SK-N-SH (cell line): ENCODE measurements around the gene FKBP11. TPM values are rescaled to one million over a fixed set of nuclear protein-coding genes. Genes with fewer than 3 reads are reported as not detected.

Experiments used
- CTCF ChIA-PET: fragments of 300-600, 350-600 bp; formaldehyde crosslinking; extraction: SDS; loops from one replicate; lab custom pipeline; 2021; lab: Yijun Ruan, JAX
- POLR2A ChIA-PET: fragments of 350-600 bp; sonication (Branson Sonifier 250); formaldehyde crosslinking; extraction: SDS; loops from one replicate; lab custom pipeline; 2020; ENCODE audit warnings: antibody characterized with exemption, inconsistent platforms; lab: Yijun Ruan, JAX
- DNase-seq: peaks from one replicate; pipeline ENCODE4 v3.0.0; 2012
- H2AFZ ChIP-seq: fragments of 200-600 bp; sonication (generic); 2 replicates; pipeline ENCODE4 v1.8.1; 2016; ENCODE audit warnings: antibody characterized with exemption, mild to moderate bottlenecking, low read depth
- H3F3A ChIP-seq: fragments of 200-600 bp; sonication (generic); replicated peaks from 2 replicates; pipeline ENCODE3; 2016; ENCODE audit warnings: antibody characterized with exemption, mild to moderate bottlenecking; ENCODE audit not compliant: insufficient read depth
- H3K27ac ChIP-seq, 2 experiments: fragments of 200-500 bp in 1 of 2; fragments of 200-600 bp in 1 of 2; sonication (Bioruptor generic) in 1 of 2; sonication (generic), shearing (Covaris generic) in 1 of 2; 2 replicates each; pipeline versions ENCODE4 v1.5.1 to v1.6.1; 2014 to 2016; ENCODE audit warnings: low read depth in 2 of 2, inconsistent platforms in 1 of 2, low read length in 1 of 2, mild to moderate bottlenecking in 1 of 2, mixed read lengths in 1 of 2
- H3K27me3 ChIP-seq: fragments of 200-600 bp; sonication (generic), shearing (Covaris generic); 2 replicates; pipeline ENCODE4 v1.6.1; 2016; ENCODE audit warnings: mixed run types; ENCODE audit not compliant: insufficient read depth
- H3K36me3 ChIP-seq, 2 experiments: fragments of 200-500 bp in 1 of 2; fragments of 200-600 bp in 1 of 2; sonication (Bioruptor generic) in 1 of 2; sonication (generic) in 1 of 2; replicated peaks in 1 of 2; 2 replicates each; pipeline versions ENCODE3 to v1.5.1; 2014 to 2016; ENCODE audit warnings: low read length in 1 of 2, mild to moderate bottlenecking in 1 of 2; ENCODE audit not compliant: insufficient read depth in 2 of 2, control insufficient read depth in 1 of 2
- H3K4me1 ChIP-seq, 2 experiments: fragments of 200-500 bp in 1 of 2; fragments of 200-600 bp in 1 of 2; sonication (Bioruptor generic) in 1 of 2; sonication (generic), shearing (Covaris generic) in 1 of 2; 2 replicates each; pipeline versions ENCODE4 v1.5.1 to v1.6.1; 2014 to 2016; ENCODE audit warnings: low read depth in 1 of 2, low read length in 1 of 2, mixed run types in 1 of 2; ENCODE audit not compliant: insufficient read depth in 2 of 2, control insufficient read depth in 1 of 2
- H3K4me2 ChIP-seq: fragments of 200-600 bp; sonication (generic), shearing (Covaris generic); 2 replicates; pipeline ENCODE4 v1.6.1; 2017; ENCODE audit warnings: mixed run types
- H3K4me3 ChIP-seq, 2 experiments: fragments of 200-500 bp in 1 of 2; fragments of 200-600 bp in 1 of 2; sonication (Bioruptor generic) in 1 of 2; sonication (generic), shearing (Covaris generic) in 1 of 2; 2 replicates each; pipeline versions ENCODE4 v1.5.1 to v1.8.1; 2014 to 2016; ENCODE audit warnings: low read depth in 2 of 2, inconsistent platforms in 1 of 2, low read length in 1 of 2, mild to moderate bottlenecking in 1 of 2, mixed read lengths in 1 of 2, moderate library complexity in 1 of 2
- H3K79me2 ChIP-seq: fragments of 200-600 bp; sonication (generic); 2 replicates; pipeline ENCODE4 v1.8.1; 2017; ENCODE audit warnings: mild to moderate bottlenecking; ENCODE audit not compliant: insufficient read depth
- H3K9ac ChIP-seq: fragments of 200-600 bp; sonication (generic); 2 replicates; pipeline ENCODE4 v1.6.1; 2017; ENCODE audit warnings: mixed run types
- H3K9me2 ChIP-seq: fragments of 200-600 bp; sonication (generic); 2 replicates; pipeline ENCODE4 v1.6.1; 2017; ENCODE audit warnings: mixed run types
- H3K9me3 ChIP-seq: fragments of 200-600 bp; sonication (generic); 2 replicates; pipeline ENCODE4 v1.6.1; 2017; ENCODE audit warnings: mixed run types, mild to moderate bottlenecking, moderate library complexity
- H4K20me1 ChIP-seq: fragments of 200-600 bp; sonication (generic); 2 replicates; pipeline ENCODE4 v1.6.1; 2017; ENCODE audit warnings: mild to moderate bottlenecking, mixed run types; ENCODE audit not compliant: insufficient read depth
- EZH2phosphoT487 ChIP-seq: fragments of 200-600 bp; sonication (generic); IDR thresholded peaks from 2 replicates; pipeline ENCODE4 v1.6.1; 2017; ENCODE audit warnings: low read depth, mixed run types, mild to moderate bottlenecking, antibody characterized with exemption, moderate library complexity, borderline replicate concordance
- JUND ChIP-seq: IDR thresholded peaks from 2 replicates; pipeline ENCODE4 v1.4.0; 2012
- RCOR1 ChIP-seq: fragments of 150-350 bp; IDR thresholded peaks from 2 replicates; pipeline ENCODE4 v1.6.1; 2017; ENCODE audit warnings: antibody characterized with exemption, low read length
- RFX5 ChIP-seq: IDR thresholded peaks from 2 replicates; pipeline ENCODE4 v1.6.1; 2012; ENCODE audit warnings: mild to moderate bottlenecking, improper control_type of control experiment, low read length
- SMC3 ChIP-seq: IDR thresholded peaks from 2 replicates; pipeline ENCODE4 v1.6.1; 2012; ENCODE audit warnings: low read depth, low read length, improper control_type of control experiment
- TCF12 ChIP-seq: IDR thresholded peaks from 2 replicates; pipeline ENCODE4 v1.4.0; 2012
- WGBS: methylation state at CpG from one replicate; pipeline ENCODE4 v1.1.6; 2017; ENCODE audit warnings: low lambda C conversion rate; 5-methylcytosine and 5-hydroxymethylcytosine counted together
- polyA plus RNA-seq, 3 experiments: library from polyadenylated mRNA; depleted of rRNA; stranded (reverse); fragments of >200 nt; gene quantifications; 2 replicates each; pipeline ENCODE4 v1.2.3, GENCODE V29; 2012
- TF ChIP-seq, protein P1 (sequence below): fragments of 150-350 bp; IDR thresholded peaks from 2 replicates; pipeline ENCODE4 v1.6.1; 2016; ENCODE audit warnings: mild to moderate bottlenecking, low read depth, low read length
- TF ChIP-seq, protein P2 (sequence below): IDR thresholded peaks from 2 replicates; pipeline ENCODE4 v1.4.0; 2012; ENCODE audit warnings: low read depth, borderline replicate concordance
- TF ChIP-seq, protein P3 (sequence below): fragments of 150-350 bp; IDR thresholded peaks from 2 replicates; pipeline ENCODE4 v1.6.1; 2017; ENCODE audit warnings: antibody characterized with exemption, low read length, low read depth, borderline replicate concordance
- TF ChIP-seq, protein P4 (sequence below): fragments of 200-600 bp; sonication (generic); IDR thresholded peaks from 2 replicates; pipeline ENCODE4 v1.6.1; 2017; ENCODE audit warnings: antibody characterized with exemption, mild to moderate bottlenecking, moderate library complexity
- TF ChIP-seq, protein P5 (sequence below): IDR thresholded peaks from 2 replicates; pipeline ENCODE4 v1.6.1; 2012; ENCODE audit warnings: mild to moderate bottlenecking, low read depth, low read length, moderate library complexity

FKBP11 gene
- polyA plus RNA-seq, 1 of the 3 experiments (the other 2 are of a cell fraction): 28.5 TPM

DNA sequence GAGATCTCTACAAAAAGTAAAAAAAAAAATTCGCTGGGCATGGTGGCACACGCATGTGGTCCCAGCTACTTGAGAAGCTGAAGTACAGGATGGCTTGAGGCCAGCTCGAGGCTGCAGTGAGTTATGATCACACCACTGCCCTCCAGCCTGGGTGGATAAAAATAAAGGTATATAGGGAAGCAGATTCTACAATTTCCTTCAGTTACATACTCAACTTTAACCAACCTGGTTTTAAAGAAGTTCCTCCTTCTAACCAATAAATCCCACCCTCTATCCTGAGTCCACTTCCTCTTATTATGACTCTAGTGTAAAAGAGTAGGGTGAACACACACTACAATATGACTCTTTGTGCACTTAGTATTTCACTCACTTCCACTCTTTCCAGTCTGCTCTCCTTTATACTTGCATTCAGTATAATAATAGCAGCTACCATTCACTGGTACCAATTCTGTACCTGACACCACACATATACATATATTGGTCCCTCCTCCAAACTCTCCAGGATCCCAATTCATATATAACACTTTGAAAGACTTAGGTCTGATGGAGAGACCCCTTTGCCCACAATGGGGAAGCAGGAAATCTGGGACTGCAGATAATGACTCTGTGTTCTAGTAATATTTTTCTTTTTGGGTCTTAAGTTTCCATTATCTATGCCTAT, 29.7 kb upstream of the FKBP11 start:
- ChIA-PET CTCF (interaction anchor here (1.5 to 5.5 kb wide), 4 partner anchors 18 to 102 kb away, joined by 6 to 52 read pairs (median 14); partner anchors contain the start of gene WNT1), POLR2A (interaction anchor here (0.6 kb wide), 1 partner anchor 135 kb away, joined by 3 read pairs; no protein-coding TSS in a partner anchor)
- peaks cover 32 to 40% of the 10 kb centered on the region in 2 experiments for H3K36me3 ChIP-seq
- DNase-seq: no peak
- peaks cover 11% of the 10 kb centered on the region for H3F3A ChIP-seq
- H3K4me1 ChIP-seq: peaks cover 7 to 16% of the 10 kb centered on the region in 2 experiments; a peak in 3 of 4 replicates
- 97% methylated on average over 3 of the region's 3 CpGs for WGBS
- H3K4me2 ChIP-seq: peak overlapping the region; percentile 70
- H3K9me3 ChIP-seq: no peaks in the 10 kb centered on the region
- H3K27me3 ChIP-seq: no peaks in the 10 kb centered on the region
- H3K9me2 ChIP-seq: no peaks in the 10 kb centered on the region
- no peak overlapping the region for H3K9ac ChIP-seq
- H2AFZ ChIP-seq: no peak overlapping the region
- TF ChIP-seq, protein P1, sequence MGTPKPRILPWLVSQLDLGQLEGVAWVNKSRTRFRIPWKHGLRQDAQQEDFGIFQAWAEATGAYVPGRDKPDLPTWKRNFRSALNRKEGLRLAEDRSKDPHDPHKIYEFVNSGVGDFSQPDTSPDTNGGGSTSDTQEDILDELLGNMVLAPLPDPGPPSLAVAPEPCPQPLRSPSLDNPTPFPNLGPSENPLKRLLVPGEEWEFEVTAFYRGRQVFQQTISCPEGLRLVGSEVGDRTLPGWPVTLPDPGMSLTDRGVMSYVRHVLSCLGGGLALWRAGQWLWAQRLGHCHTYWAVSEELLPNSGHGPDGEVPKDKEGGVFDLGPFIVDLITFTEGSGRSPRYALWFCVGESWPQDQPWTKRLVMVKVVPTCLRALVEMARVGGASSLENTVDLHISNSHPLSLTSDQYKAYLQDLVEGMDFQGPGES: no peak
- TF ChIP-seq, protein P2, sequence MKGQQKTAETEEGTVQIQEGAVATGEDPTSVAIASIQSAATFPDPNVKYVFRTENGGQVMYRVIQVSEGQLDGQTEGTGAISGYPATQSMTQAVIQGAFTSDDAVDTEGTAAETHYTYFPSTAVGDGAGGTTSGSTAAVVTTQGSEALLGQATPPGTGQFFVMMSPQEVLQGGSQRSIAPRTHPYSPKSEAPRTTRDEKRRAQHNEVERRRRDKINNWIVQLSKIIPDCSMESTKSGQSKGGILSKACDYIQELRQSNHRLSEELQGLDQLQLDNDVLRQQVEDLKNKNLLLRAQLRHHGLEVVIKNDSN: no peak
- TF ChIP-seq, protein P3, sequence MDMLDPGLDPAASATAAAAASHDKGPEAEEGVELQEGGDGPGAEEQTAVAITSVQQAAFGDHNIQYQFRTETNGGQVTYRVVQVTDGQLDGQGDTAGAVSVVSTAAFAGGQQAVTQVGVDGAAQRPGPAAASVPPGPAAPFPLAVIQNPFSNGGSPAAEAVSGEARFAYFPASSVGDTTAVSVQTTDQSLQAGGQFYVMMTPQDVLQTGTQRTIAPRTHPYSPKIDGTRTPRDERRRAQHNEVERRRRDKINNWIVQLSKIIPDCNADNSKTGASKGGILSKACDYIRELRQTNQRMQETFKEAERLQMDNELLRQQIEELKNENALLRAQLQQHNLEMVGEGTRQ: no peak
- TF ChIP-seq, protein P4, sequence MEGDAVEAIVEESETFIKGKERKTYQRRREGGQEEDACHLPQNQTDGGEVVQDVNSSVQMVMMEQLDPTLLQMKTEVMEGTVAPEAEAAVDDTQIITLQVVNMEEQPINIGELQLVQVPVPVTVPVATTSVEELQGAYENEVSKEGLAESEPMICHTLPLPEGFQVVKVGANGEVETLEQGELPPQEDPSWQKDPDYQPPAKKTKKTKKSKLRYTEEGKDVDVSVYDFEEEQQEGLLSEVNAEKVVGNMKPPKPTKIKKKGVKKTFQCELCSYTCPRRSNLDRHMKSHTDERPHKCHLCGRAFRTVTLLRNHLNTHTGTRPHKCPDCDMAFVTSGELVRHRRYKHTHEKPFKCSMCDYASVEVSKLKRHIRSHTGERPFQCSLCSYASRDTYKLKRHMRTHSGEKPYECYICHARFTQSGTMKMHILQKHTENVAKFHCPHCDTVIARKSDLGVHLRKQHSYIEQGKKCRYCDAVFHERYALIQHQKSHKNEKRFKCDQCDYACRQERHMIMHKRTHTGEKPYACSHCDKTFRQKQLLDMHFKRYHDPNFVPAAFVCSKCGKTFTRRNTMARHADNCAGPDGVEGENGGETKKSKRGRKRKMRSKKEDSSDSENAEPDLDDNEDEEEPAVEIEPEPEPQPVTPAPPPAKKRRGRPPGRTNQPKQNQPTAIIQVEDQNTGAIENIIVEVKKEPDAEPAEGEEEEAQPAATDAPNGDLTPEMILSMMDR: no peak
- TF ChIP-seq EZH2phosphoT487 (no peak), TCF12 (no peak), JUND (no peak), RFX5 (no peak), SMC3 (no peak), RCOR1 (no peak)
- TF ChIP-seq, protein P5, sequence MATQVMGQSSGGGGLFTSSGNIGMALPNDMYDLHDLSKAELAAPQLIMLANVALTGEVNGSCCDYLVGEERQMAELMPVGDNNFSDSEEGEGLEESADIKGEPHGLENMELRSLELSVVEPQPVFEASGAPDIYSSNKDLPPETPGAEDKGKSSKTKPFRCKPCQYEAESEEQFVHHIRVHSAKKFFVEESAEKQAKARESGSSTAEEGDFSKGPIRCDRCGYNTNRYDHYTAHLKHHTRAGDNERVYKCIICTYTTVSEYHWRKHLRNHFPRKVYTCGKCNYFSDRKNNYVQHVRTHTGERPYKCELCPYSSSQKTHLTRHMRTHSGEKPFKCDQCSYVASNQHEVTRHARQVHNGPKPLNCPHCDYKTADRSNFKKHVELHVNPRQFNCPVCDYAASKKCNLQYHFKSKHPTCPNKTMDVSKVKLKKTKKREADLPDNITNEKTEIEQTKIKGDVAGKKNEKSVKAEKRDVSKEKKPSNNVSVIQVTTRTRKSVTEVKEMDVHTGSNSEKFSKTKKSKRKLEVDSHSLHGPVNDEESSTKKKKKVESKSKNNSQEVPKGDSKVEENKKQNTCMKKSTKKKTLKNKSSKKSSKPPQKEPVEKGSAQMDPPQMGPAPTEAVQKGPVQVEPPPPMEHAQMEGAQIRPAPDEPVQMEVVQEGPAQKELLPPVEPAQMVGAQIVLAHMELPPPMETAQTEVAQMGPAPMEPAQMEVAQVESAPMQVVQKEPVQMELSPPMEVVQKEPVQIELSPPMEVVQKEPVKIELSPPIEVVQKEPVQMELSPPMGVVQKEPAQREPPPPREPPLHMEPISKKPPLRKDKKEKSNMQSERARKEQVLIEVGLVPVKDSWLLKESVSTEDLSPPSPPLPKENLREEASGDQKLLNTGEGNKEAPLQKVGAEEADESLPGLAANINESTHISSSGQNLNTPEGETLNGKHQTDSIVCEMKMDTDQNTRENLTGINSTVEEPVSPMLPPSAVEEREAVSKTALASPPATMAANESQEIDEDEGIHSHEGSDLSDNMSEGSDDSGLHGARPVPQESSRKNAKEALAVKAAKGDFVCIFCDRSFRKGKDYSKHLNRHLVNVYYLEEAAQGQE: no peak
- TF ChIP-seq, all 33 proteins: peak for 0
- peak overlapping the region in 1 of 2 experiments; percentile 96; a peak in 1 of 4 replicates for H3K4me3 ChIP-seq
- H4K20me1 ChIP-seq: peaks cover 59% of the 10 kb centered on the region
- H3K79me2 ChIP-seq: peaks cover 74% of the 10 kb centered on the region
- H3K27ac ChIP-seq: no peak overlapping the region
